H1 (cell line): ENCODE measurements around the gene ADGRV1. TPM values are rescaled to one million over a fixed set of nuclear protein-coding genes. Genes with fewer than 3 reads are reported as not detected.

Experiments
- CTCF ChIA-PET: fragments of 300-600 bp; sonication (Branson Sonifier 250); formaldehyde crosslinking; loops from one replicate; lab custom pipeline; 2021; ENCODE audit not compliant: partially characterized antibody; lab: Charles Lee
- POLR2A ChIA-PET: fragments of 300-600 bp; sonication (Branson Sonifier 250); formaldehyde crosslinking; loops from one replicate; lab custom pipeline; 2021; ENCODE audit warnings: inconsistent platforms; ENCODE audit not compliant: partially characterized antibody; lab: Charles Lee
- DNase-seq, 2 experiments: peaks; one replicate each; pipeline versions ENCODE4 v3.0.0 to v3.0.0-alpha.2; 2010 to 2022; ENCODE audit warnings: low spot score in 2 of 2, low read depth in 1 of 2, mixed read lengths in 1 of 2
- FAIRE-seq: peaks from 2 replicates; lab custom pipeline; 2011; peaks lifted over from hg19 to GRCh38; lab: Jason Lieb, UNC
- H2AFZ ChIP-seq: 2 replicates; pipeline ENCODE4 v1.8.1; 2012; ENCODE audit warnings: low read length, inconsistent platforms
- H2AK5ac ChIP-seq: 2 replicates; pipeline ENCODE4 v1.6.1; 2013; ENCODE audit warnings: low read depth, low read length
- H2BK120ac ChIP-seq: replicated peaks from 2 replicates; pipeline ENCODE3; 2013; ENCODE audit warnings: low read depth, low read length, inconsistent platforms
- H2BK12ac ChIP-seq: 2 replicates; pipeline ENCODE4 v1.6.1; 2013; ENCODE audit warnings: low read depth, low read length
- H2BK15ac ChIP-seq: 2 replicates; pipeline ENCODE4 v1.6.1; 2013; ENCODE audit warnings: low read length
- H2BK20ac ChIP-seq: 2 replicates; pipeline ENCODE4 v1.6.1; 2013; ENCODE audit warnings: low read length
- H2BK5ac ChIP-seq: 2 replicates; pipeline ENCODE4 v1.6.1; 2013; ENCODE audit warnings: low read depth, low read length
- H3K14ac ChIP-seq: 2 replicates; pipeline ENCODE4 v1.6.1; 2013; ENCODE audit warnings: inconsistent platforms; ENCODE audit not compliant: insufficient read length
- H3K18ac ChIP-seq: 2 replicates; pipeline ENCODE4 v1.6.1; 2013; ENCODE audit warnings: low read length; ENCODE audit errors: extremely low read depth
- H3K23ac ChIP-seq: 2 replicates; pipeline ENCODE4 v1.6.1; 2013; ENCODE audit warnings: inconsistent platforms; ENCODE audit not compliant: insufficient read length
- H3K23me2 ChIP-seq: 2 replicates; pipeline ENCODE4 v1.6.1; 2013; ENCODE audit warnings: low read depth, low read length
- H3K27ac ChIP-seq: 2 replicates; pipeline ENCODE4 v1.6.1; 2011; ENCODE audit warnings: low read depth, low read length, inconsistent platforms
- H3K27me3 ChIP-seq, 4 experiments: replicated peaks in 1 of 4; 1 replicate in 1 of 4; 2 replicates in 3 of 4; pipeline versions ENCODE4 v1.6.1 to v1.8.1; 2011 to 2013; ENCODE audit warnings: low read length in 3 of 4, mild to moderate bottlenecking in 3 of 4, inconsistent platforms in 2 of 4, mixed read lengths in 2 of 4, moderate library complexity in 1 of 4; ENCODE audit not compliant: control insufficient read depth in 3 of 4, insufficient read depth in 3 of 4; ENCODE audit errors: extremely low read depth in 1 of 4
- H3K36me3 ChIP-seq, 4 experiments: 2 replicates each; pipeline versions ENCODE4 v1.6.1 to v1.8.1; 2011 to 2013; ENCODE audit warnings: mild to moderate bottlenecking in 4 of 4, low read length in 3 of 4, moderate library complexity in 2 of 4, control low read depth in 1 of 4, inconsistent platforms in 1 of 4; ENCODE audit not compliant: insufficient read depth in 4 of 4, control insufficient read depth in 2 of 4
- H3K4ac ChIP-seq: replicated peaks from 2 replicates; pipeline ENCODE3; 2013; ENCODE audit warnings: low read length, low read depth, mixed read lengths, inconsistent platforms; ENCODE audit not compliant: insufficient read length
- H3K4me1 ChIP-seq, 4 experiments: replicated peaks in 1 of 4; 1 replicate in 1 of 4; 2 replicates in 3 of 4; pipeline versions ENCODE4 v1.6.1 to v1.8.1; 2011 to 2013; ENCODE audit warnings: low read length in 3 of 4, inconsistent platforms in 2 of 4, mixed read lengths in 1 of 4; ENCODE audit not compliant: insufficient read depth in 4 of 4, control insufficient read depth in 3 of 4
- H3K4me2 ChIP-seq, 2 experiments: 2 replicates each; pipeline versions ENCODE4 v1.6.1 to v1.8.1; 2011 to 2013; ENCODE audit warnings: low read depth in 2 of 2, low read length in 2 of 2, control low read depth in 1 of 2, inconsistent platforms in 1 of 2, mild to moderate bottlenecking in 1 of 2; ENCODE audit not compliant: insufficient read depth in 1 of 2
- H3K4me3 ChIP-seq, 4 experiments: fragments of 200-600, 300-600 bp in 1 of 4; sonication (generic), shearing (Covaris generic), sonication (Bioruptor Twin) in 1 of 4; 2 replicates each; pipeline versions ENCODE4 v1.5.1 to v1.8.1; 2011 to 2016; ENCODE audit warnings: low read length in 4 of 4, low read depth in 3 of 4, control low read depth in 2 of 4, inconsistent platforms in 2 of 4, mild to moderate bottlenecking in 2 of 4, mixed read lengths in 1 of 4, moderate library complexity in 1 of 4; ENCODE audit not compliant: insufficient read depth in 2 of 4; ENCODE audit errors: extremely low read depth in 1 of 4
- H3K56ac ChIP-seq: replicated peaks from 2 replicates; pipeline ENCODE3; 2013; ENCODE audit warnings: low read depth, mild to moderate bottlenecking, mixed read lengths, low read length, inconsistent platforms; ENCODE audit not compliant: insufficient read length
- H3K79me1 ChIP-seq: 2 replicates; pipeline ENCODE4 v1.6.1; 2013; ENCODE audit warnings: low read depth, low read length, control low read depth
- H3K79me2 ChIP-seq, 2 experiments: 2 replicates each; pipeline versions ENCODE4 v1.6.1 to v1.8.1; 2012 to 2013; ENCODE audit warnings: low read length in 2 of 2, mild to moderate bottlenecking in 2 of 2, inconsistent platforms in 1 of 2; ENCODE audit not compliant: insufficient read depth in 2 of 2, control insufficient read depth in 1 of 2
- H3K9ac ChIP-seq, 4 experiments: replicated peaks in 1 of 4; 1 replicate in 1 of 4; 2 replicates in 3 of 4; pipeline versions ENCODE4 v1.6.1 to v1.8.1; 2011 to 2013; ENCODE audit warnings: low read depth in 3 of 4, low read length in 3 of 4, control low read depth in 2 of 4, mild to moderate bottlenecking in 2 of 4, moderate library complexity in 2 of 4, inconsistent platforms in 1 of 4; ENCODE audit errors: extremely low read depth in 1 of 4
- H3K9me3 ChIP-seq, 2 experiments: 2 replicates each; pipeline versions ENCODE4 v1.6.1 to v1.8.1; 2012 to 2013; ENCODE audit warnings: mild to moderate bottlenecking in 2 of 2, moderate library complexity in 2 of 2, control low read depth in 1 of 2, inconsistent platforms in 1 of 2, low read depth in 1 of 2, low read length in 1 of 2, mixed read lengths in 1 of 2; ENCODE audit not compliant: insufficient read depth in 2 of 2
- H4K20me1 ChIP-seq, 2 experiments: replicated peaks in 1 of 2; 2 replicates each; pipeline versions ENCODE3 to v1.8.1; 2011 to 2013; ENCODE audit warnings: inconsistent platforms in 2 of 2, low read length in 2 of 2, mild to moderate bottlenecking in 1 of 2; ENCODE audit not compliant: insufficient read depth in 2 of 2, control insufficient read depth in 1 of 2
- H4K5ac ChIP-seq: 2 replicates; pipeline ENCODE4 v1.6.1; 2013; ENCODE audit warnings: low read length, low read depth, mixed read lengths, inconsistent platforms; ENCODE audit not compliant: insufficient read length
- H4K8ac ChIP-seq: 2 replicates; pipeline ENCODE4 v1.8.0; 2013; ENCODE audit warnings: mild to moderate bottlenecking, moderate library complexity, low read length, inconsistent platforms; ENCODE audit not compliant: insufficient read depth; ENCODE audit errors: extremely low read depth
- H4K91ac ChIP-seq: replicated peaks from 2 replicates; pipeline ENCODE3; 2013; ENCODE audit warnings: low read length, mixed read lengths, inconsistent platforms; ENCODE audit not compliant: insufficient read length
- CEBPB ChIP-seq: IDR thresholded peaks from 2 replicates; pipeline ENCODE4 v1.6.1; 2012; ENCODE audit warnings: low read depth, low read length
- CREB1 ChIP-seq: IDR thresholded peaks from 2 replicates; pipeline ENCODE4 v1.6.1; 2012; ENCODE audit warnings: inconsistent platforms
- KDM1A ChIP-seq: fragments of 200-600, 300-600 bp; sonication (generic); IDR thresholded peaks from 2 replicates; pipeline ENCODE4 v1.7.1; 2016; ENCODE audit warnings: mild to moderate bottlenecking, low read length, borderline replicate concordance
- polyA plus RNA-seq, 7 experiments: library from polyadenylated mRNA; depleted of rRNA in 3 of 7; stranded (reverse) in 5 of 7; unstranded in 2 of 7; fragments of >200 nt in 5 of 7; fragments of 200-250 nt in 2 of 7; gene quantifications; 1 replicate in 5 of 7; 2 replicates in 1 of 7; 4 replicates in 1 of 7; pipeline versions ENCODE4 v1.2.1 to v1.2.3, GENCODE V29; 2011 to 2013; ENCODE audit warnings: missing spikeins in 2 of 7, mixed read lengths in 2 of 7
- total RNA-seq: library from RNA; stranded (reverse); fragmentation: NEBNext Ultra II Directional; extraction: Animal tissue kit (Norgen Biotek cat#: 25700); gene quantifications from 2 replicates; pipeline ENCODE4 v1.2.1, GENCODE V29; 2021

The ADGRV1 gene
- total and polyA plus RNA-seq, 2 of the 8 experiments (the other 6 are each of a cell fraction or from before 2014, with no cell fraction given): 53.1 to 62.2 TPM

GRCh38 chr5:90718387-90718786 is 159.8 kb downstream of the ADGRV1 start:
- Histone ChIP-seq H3K9me3 (no peaks in the 10 kb centered on the region), H2BK20ac (no peak overlapping the region), H3K18ac (no peak overlapping the region), H3K4ac (no peak overlapping the region), H3K4me2 (no peak overlapping the region), H2BK5ac (no peak overlapping the region), H3K4me1 (no peaks in the 10 kb centered on the region), H3K36me3 (peaks cover 0 to 38% (median 1%) of the 10 kb centered on the region in 4 experiments; a peak in 2 of 8 replicates), H3K9ac (no peak overlapping the region), H2AFZ (no peak overlapping the region), H3K27ac (no peak overlapping the region), H3K4me3 (no peak overlapping the region), H3K79me1 (peaks cover 3% of the 10 kb centered on the region; the same call in 1 of the 2 replicates), H4K20me1 (no peaks in the 10 kb centered on the region), H3K23me2 (no peaks in the 10 kb centered on the region), H2AK5ac (no peak overlapping the region), H3K27me3 (no peaks in the 10 kb centered on the region), H3K23ac (no peak overlapping the region), H2BK15ac (no peak overlapping the region), H4K8ac (no peak overlapping the region), H3K14ac (no peak overlapping the region), H3K79me2 (no peaks in the 10 kb centered on the region), H2BK12ac (no peak overlapping the region), H3K56ac (no peak overlapping the region), H2BK120ac (no peak overlapping the region), H4K91ac (no peak overlapping the region), H4K5ac (no peak overlapping the region)
- ChIA-PET CTCF (interaction anchor here (1.1 to 1.9 kb wide), 3 partner anchors 8 to 65 kb away, joined by 3 to 6 read pairs (median 5); no protein-coding TSS in a partner anchor), POLR2A (no interaction called here)
- DNase-seq (no peak), FAIRE-seq (no peak)
- TF ChIP-seq KDM1A: no peak
- no peak for TF ChIP-seq CREB1
- no peak for TF ChIP-seq CEBPB
